ENCODE measurements around the gene ABHD12B.

ABHD12B gene

GRCh38 chr14:50859296-50859624, 12.6 kb upstream of the ABHD12B start:
- FAIRE-seq (no peak), DNase-seq (ENCODE audit: insufficient read length, low spot score) (no peak)
- no peak for TF ChIP-seq POLR2A (IDR thresholded peaks at IDR 0.05; ENCODE audit: low read depth, low read length)

DNA sequence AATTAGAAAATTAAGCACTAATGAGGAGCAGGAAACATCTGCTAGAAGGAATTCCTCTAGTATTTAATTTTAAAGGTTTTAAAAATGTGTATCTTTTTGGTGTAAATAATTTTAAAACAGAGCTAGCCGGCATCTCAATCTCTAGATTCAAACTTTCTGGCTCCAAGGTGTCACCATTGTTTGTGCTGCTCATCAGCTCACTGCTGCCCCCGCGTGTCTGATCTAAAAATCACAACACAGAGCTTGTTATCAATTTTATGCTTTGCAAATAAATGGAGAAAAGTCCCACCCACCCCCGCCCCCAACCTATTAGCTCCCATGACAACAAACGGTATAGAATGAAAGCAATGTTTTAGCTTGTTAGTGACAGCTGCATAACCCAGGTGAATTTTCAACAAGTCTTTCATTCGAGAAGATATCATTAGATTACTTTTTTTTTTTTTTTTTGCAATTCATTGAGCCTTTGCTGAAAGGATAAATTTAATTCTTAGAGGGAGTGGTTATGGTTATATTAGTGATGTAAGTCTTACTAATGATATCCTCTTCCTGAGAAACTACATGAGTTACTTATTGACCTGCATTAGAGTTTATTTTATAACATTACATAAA, 11.3 kb upstream of the ABHD12B start:
- no peak for TF ChIP-seq PAX5 (IDR thresholded peaks at IDR 0.05; ENCODE audit: insufficient read depth, low read length, severe bottlenecking)
- TF ChIP-seq POLR2A (IDR thresholded peaks at IDR 0.05; ENCODE audit: low read depth, low read length), result no peak
- no peak for TF ChIP-seq SPI1 (IDR thresholded peaks at IDR 0.05; ENCODE audit: low read depth, low read length)
- TF ChIP-seq POLR2AphosphoS5 (IDR thresholded peaks at IDR 0.05; ENCODE audit: low read depth, low read length), result no peak
- DNase-seq (ENCODE audit: insufficient read length, low spot score) (peak; percentile 48), FAIRE-seq (peak; percentile 79)

DNA sequence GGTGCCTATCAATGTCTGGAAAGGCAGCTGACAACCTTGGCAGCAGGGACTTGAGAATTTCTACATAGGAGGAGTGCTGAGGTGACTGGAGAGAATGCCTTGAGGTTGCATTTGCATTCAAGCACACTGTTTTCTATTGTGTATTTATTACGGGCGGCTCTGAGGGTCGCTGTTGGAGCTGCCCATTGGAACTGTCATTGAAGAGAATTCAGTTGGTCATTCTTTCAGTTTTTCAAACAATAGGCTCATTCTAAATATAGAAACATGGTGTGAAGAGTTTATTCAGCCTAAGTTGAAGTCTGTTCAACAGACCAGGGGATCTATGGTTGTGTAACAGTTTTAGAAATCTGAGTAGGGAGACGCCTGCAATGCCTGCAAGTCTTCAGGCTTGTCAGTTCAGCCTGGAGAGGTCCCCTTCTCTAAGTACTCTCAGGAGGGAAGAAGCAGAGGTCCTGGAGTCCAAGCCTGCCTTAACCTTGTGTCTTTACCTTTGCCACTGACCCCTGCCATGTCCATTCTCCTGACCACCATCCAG, 9.8 kb upstream of the ABHD12B start:
- no peak for DNase-seq (ENCODE audit: insufficient read length, low spot score)
- no peak for FAIRE-seq
- TF ChIP-seq POLR2A (IDR thresholded peaks at IDR 0.05; ENCODE audit: low read depth, low read length), result no peak
- TF ChIP-seq POLR2AphosphoS5 (IDR thresholded peaks at IDR 0.05; ENCODE audit: low read depth, low read length), result no peak
- no peak for TF ChIP-seq POU2F2 (IDR thresholded peaks at IDR 0.05; ENCODE audit: low read depth, low read length)
- no peak for TF ChIP-seq TAF1 (IDR thresholded peaks at IDR 0.05; ENCODE audit: low read depth, low read length)
- TF ChIP-seq PAX5 (IDR thresholded peaks at IDR 0.05; ENCODE audit: insufficient read depth, low read length, severe bottlenecking), result no peak
- no peak for TF ChIP-seq SPI1 (IDR thresholded peaks at IDR 0.05; ENCODE audit: low read depth, low read length)

- DNase-seq (ENCODE audit: insufficient read length, low spot score) (no peak), FAIRE-seq (no peak)
- TF ChIP-seq POLR2AphosphoS5 (IDR thresholded peaks at IDR 0.05; ENCODE audit: low read depth, low read length), result no peak
- TF ChIP-seq SPI1 (IDR thresholded peaks at IDR 0.05; ENCODE audit: low read depth, low read length), result no peak
- TF ChIP-seq POU2F2 (IDR thresholded peaks at IDR 0.05; ENCODE audit: low read depth, low read length), result no peak
- no peak for TF ChIP-seq PAX5 (IDR thresholded peaks at IDR 0.05; ENCODE audit: insufficient read depth, low read length, severe bottlenecking)
- TF ChIP-seq TAF1 (IDR thresholded peaks at IDR 0.05; ENCODE audit: low read depth, low read length), result no peak
- TF ChIP-seq POLR2A (IDR thresholded peaks at IDR 0.05; ENCODE audit: low read depth, low read length), result no peak
Observed at GRCh38 chr14:50864237-50864636, 7.6 kb upstream of the ABHD12B start.

- FAIRE-seq (no peak), DNase-seq (ENCODE audit: insufficient read length, low spot score) (no peak)
- TF ChIP-seq POU2F2 (IDR thresholded peaks at IDR 0.05; ENCODE audit: low read depth, low read length) (no peak), POLR2A (IDR thresholded peaks at IDR 0.05; ENCODE audit: low read depth, low read length) (no peak), POLR2AphosphoS5 (IDR thresholded peaks at IDR 0.05; ENCODE audit: low read depth, low read length) (no peak), TAF1 (IDR thresholded peaks at IDR 0.05; ENCODE audit: low read depth, low read length) (no peak), SPI1 (IDR thresholded peaks at IDR 0.05; ENCODE audit: low read depth, low read length) (no peak), PAX5 (IDR thresholded peaks at IDR 0.05; ENCODE audit: insufficient read depth, low read length, severe bottlenecking) (no peak)
Observed at GRCh38 chr14:50864946-50865345, 6.9 kb upstream of the ABHD12B start.

DNA sequence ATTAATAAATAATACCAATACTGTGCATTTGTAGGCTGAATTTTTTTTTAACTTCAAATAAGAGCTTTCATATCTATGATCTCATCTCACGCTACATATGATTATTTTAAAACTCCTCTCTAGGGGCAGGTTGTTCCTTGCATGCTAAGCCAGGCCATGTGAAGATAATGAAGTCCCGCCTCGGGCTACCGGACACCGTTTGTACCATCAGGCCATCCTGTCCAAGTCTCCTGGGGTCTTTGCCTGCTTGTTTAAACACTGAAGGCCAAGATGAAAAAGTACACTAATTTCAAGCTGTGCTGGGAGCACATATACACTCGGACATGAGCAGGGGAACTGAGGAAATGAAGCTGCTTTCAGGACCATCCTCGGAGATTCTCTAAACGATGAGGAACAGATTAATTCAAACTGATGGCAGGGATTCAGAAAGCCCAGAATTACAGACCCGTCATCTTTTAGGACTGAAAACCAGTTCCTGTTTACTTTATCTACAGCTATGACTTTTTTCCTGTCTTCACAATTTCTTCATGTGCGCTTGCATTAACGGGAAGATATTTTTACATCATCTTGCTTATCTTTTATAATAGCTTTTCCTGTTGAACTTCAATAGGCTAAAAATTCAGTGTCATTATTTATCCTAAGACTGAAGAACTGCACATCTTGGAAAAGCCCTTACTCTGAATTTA, 6.3 kb upstream of the ABHD12B start:
- DNase-seq (ENCODE audit: insufficient read length, low spot score), result no peak

GRCh38 chr14:50871228-50871627, 625 bp upstream of the ABHD12B start:
- peak; percentile 56 for FAIRE-seq
- TF ChIP-seq SPI1 (IDR thresholded peaks at IDR 0.05; ENCODE audit: low read depth, low read length) (no peak), POLR2AphosphoS5 (IDR thresholded peaks at IDR 0.05; ENCODE audit: low read depth, low read length) (no peak), POLR2A (IDR thresholded peaks at IDR 0.05; ENCODE audit: low read depth, low read length) (no peak), POU2F2 (IDR thresholded peaks at IDR 0.05; ENCODE audit: low read depth, low read length) (no peak), TAF1 (IDR thresholded peaks at IDR 0.05; ENCODE audit: low read depth, low read length) (no peak)
- DNase-seq (ENCODE audit: insufficient read length, low spot score), result no peak

More for the DNA sequence above, 6.3 kb upstream of the ABHD12B start:
- no peak for TF ChIP-seq POU2F2 (IDR thresholded peaks at IDR 0.05; ENCODE audit: low read depth, low read length)
- no peak for TF ChIP-seq POLR2AphosphoS5 (IDR thresholded peaks at IDR 0.05; ENCODE audit: low read depth, low read length)
- no peak for TF ChIP-seq POLR2A (IDR thresholded peaks at IDR 0.05; ENCODE audit: low read depth, low read length)
- TF ChIP-seq SPI1 (IDR thresholded peaks at IDR 0.05; ENCODE audit: low read depth, low read length), result no peak
- no peak for TF ChIP-seq TAF1 (IDR thresholded peaks at IDR 0.05; ENCODE audit: low read depth, low read length)
- TF ChIP-seq PAX5 (IDR thresholded peaks at IDR 0.05; ENCODE audit: insufficient read depth, low read length, severe bottlenecking), result no peak
- FAIRE-seq, result no peak

GRCh38 chr14:50874757-50875156, 2.9 kb downstream of the ABHD12B start:
- FAIRE-seq (no peak), DNase-seq (ENCODE audit: insufficient read length, low spot score) (no peak)
- TF ChIP-seq SPI1 (IDR thresholded peaks at IDR 0.05; ENCODE audit: low read depth, low read length), result no peak
- TF ChIP-seq PAX5 (IDR thresholded peaks at IDR 0.05; ENCODE audit: insufficient read depth, low read length, severe bottlenecking), result no peak
- TF ChIP-seq POLR2A (IDR thresholded peaks at IDR 0.05; ENCODE audit: low read depth, low read length), result no peak
- TF ChIP-seq POLR2AphosphoS5 (IDR thresholded peaks at IDR 0.05; ENCODE audit: low read depth, low read length), result no peak
- no peak for TF ChIP-seq POU2F2 (IDR thresholded peaks at IDR 0.05; ENCODE audit: low read depth, low read length)
- TF ChIP-seq TAF1 (IDR thresholded peaks at IDR 0.05; ENCODE audit: low read depth, low read length), result no peak

DNA sequence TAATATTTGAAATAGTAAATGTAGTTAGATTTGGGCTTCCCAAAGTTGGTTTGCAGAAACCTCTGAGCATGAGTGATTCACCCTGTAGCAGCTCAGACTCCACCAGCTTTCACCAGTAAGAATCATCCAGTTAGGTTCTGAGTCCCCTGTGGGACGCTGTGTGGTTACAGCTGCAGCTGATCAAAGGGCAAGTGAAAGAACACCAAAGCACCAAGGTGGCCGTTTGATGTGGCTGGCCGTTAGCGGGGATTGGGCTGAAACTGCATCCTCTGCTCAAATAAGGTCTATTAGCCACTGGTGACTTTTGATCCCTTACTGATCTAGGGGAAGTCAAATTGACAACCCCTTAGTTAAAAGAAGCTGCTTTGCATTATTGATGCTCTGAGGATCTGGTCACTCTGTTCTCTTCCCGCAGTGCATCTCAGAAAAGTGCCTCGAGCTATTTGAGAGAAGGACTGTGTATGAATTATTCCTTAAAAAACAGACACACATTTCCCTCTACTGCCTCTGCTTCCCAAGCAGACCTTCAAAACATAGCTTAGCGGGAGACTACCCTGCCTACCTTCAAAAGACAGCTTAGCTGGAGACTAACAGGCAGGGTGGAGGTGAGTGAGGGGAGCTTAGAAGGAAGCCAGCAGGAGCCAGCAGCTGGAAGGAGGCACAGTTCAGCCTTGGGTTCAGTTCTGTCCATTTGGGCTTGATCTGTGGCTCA, 3.7 kb downstream of the ABHD12B start:
- DNase-seq (ENCODE audit: insufficient read length, low spot score) (peak; percentile 42), FAIRE-seq (peak; percentile 90)
- TF ChIP-seq POU2F2 (IDR thresholded peaks at IDR 0.05; ENCODE audit: low read depth, low read length) (peak; percentile 69), POLR2AphosphoS5 (IDR thresholded peaks at IDR 0.05; ENCODE audit: low read depth, low read length) (no peak), SPI1 (IDR thresholded peaks at IDR 0.05; ENCODE audit: low read depth, low read length) (peak; percentile 33; the same call in 1 of the 2 replicates)

All from GM12891 (cell line).